Dendritic cell treated with granulocyte-macrophage colony-stimulating factor and Interleukin-4, amounts not matched to agents 40 ng/mL and 50 ng/mL, for 4 days (primary cell): ENCODE results near the gene ROBO1.
"Not testable (repeated sequence)": the region's sequence is repeated elsewhere in the genome, so short reads cannot be mapped to it uniquely, and the experiment has no call there.

Experiments
- H3K27ac Mint-ChIP-seq: one replicate; pipeline ENCODE4 v1.8.0; 2022; ENCODE audit warnings: mild to moderate bottlenecking, mixed read lengths
- H3K27me3 Mint-ChIP-seq: one replicate; pipeline ENCODE4 v1.8.0; 2022; ENCODE audit warnings: mild to moderate bottlenecking, mixed read lengths
- H3K36me3 Mint-ChIP-seq: one replicate; pipeline ENCODE4 v1.8.0; 2022; ENCODE audit warnings: low read depth, mixed read lengths
- H3K4me1 Mint-ChIP-seq: one replicate; pipeline ENCODE4 v1.8.0; 2022; ENCODE audit warnings: low read depth, mixed read lengths
- H3K4me3 Mint-ChIP-seq: one replicate; pipeline ENCODE4 v1.8.0; 2022; ENCODE audit warnings: mild to moderate bottlenecking, moderate library complexity, mixed read lengths
- H3K9me3 Mint-ChIP-seq: one replicate; pipeline ENCODE4 v1.8.0; 2022; ENCODE audit warnings: mixed read lengths
- intact Hi-C: fragments of 100-400 bp; cut with micrococcal nuclease; formaldehyde crosslinking; loops from one replicate; pipeline ENCODE4 v1.15.0; 2022

The ROBO1 gene

DNA sequence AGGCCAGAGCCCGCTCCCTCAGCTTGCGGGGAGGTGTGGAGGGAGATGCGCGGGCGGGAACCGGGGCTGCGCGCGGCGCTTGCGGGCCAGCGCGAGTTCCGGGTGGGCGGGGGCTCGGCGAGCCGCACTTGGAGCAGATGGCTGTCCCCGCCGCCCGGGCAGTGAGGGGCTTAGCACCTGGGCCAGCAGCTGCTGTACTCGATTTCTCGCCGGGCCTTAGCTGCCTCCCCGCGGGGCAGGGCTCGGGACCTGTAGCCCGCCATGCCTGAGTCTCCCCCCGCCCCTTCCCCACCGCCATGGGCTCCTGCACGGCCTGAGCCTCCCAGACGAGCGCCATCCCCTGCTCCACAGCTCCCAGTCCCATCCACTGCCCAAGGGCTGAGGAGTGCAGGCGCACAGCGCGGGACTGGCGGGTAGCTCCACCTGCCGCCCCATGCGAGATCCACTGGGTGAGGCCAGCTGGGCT, 265.5 kb downstream of the ROBO1 start:
- H3K4me1 Mint-ChIP-seq, H3K4me3 Mint-ChIP-seq, intact Hi-C loops, H3K27ac Mint-ChIP-seq, H3K36me3 Mint-ChIP-seq, H3K27me3 Mint-ChIP-seq, H3K9me3 Mint-ChIP-seq: not testable (repeated sequence)

GRCh38 chr3:79497447-79498111, 270.2 kb downstream of the ROBO1 start:
- H3K9me3 Mint-ChIP-seq = no peaks in the 10 kb centered on the region

GRCh38 chr3:79491029-79491641, 276.7 kb downstream of the ROBO1 start:
- intact Hi-C loops = no loop called here
- H3K27ac Mint-ChIP-seq = no peak overlapping the region

More at GRCh38 chr3:79497447-79498111, 270.2 kb downstream of the ROBO1 start:
- H3K4me3 Mint-ChIP-seq = no peak overlapping the region
- H3K36me3 Mint-ChIP-seq = no peaks in the 10 kb centered on the region
- intact Hi-C loops = no loop called here
- H3K27ac Mint-ChIP-seq = no peak overlapping the region
- no peaks in the 10 kb centered on the region for H3K4me1 Mint-ChIP-seq
- no peaks in the 10 kb centered on the region for H3K27me3 Mint-ChIP-seq

DNA sequence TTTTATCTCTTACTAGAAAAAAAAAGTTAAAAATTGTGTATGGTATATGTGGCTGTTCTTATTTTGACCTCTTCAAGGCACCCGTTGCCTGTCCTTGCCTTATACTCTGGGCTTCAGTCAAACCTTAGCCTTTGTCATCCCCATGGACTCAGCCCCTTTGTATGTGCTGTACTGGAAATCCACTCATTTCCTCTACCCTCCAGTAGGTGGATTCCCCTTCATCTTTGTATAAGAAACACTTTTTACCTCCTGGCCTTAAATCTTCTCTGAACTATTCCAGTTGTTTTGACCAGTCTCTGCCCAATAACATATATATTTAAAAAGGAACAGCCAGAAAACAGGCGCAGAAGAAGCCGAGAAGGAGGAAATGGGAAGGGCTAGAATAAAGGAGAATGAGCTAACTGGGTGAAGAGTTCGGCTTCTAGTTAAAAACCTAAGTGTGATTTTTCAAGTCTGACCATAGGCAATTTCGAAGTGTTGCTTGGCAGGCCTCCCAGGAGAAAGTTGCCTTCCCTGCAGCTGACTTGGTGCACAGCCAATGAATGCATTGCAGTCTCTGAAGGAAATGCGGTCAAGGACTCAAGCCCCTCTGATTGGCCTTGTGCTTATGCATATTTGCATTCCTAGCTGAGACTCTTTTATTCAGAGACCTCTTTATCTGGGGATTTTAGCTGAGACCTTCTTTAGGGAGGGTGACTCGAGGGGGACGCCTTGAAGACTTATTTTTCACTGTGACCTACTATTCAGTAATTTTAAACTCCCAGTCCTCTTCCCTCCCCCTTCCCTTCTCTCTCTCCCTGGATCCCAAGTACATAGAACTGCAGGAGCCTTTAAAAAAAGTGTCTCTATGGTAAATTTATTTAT, 277.4 kb downstream of the ROBO1 start:
- intact Hi-C loops = no loop called here
- Mint-ChIP-seq H3K27me3 (no peaks in the 10 kb centered on the region), H3K9me3 (no peaks in the 10 kb centered on the region), H3K4me1 (no peaks in the 10 kb centered on the region), H3K27ac (no peak overlapping the region), H3K4me3 (no peak overlapping the region), H3K36me3 (no peaks in the 10 kb centered on the region)

More at GRCh38 chr3:79491029-79491641, 276.7 kb downstream of the ROBO1 start:
- no peaks in the 10 kb centered on the region for H3K36me3 Mint-ChIP-seq
- no peaks in the 10 kb centered on the region for H3K4me1 Mint-ChIP-seq
- no peaks in the 10 kb centered on the region for H3K27me3 Mint-ChIP-seq
- no peaks in the 10 kb centered on the region for H3K9me3 Mint-ChIP-seq
- H3K4me3 Mint-ChIP-seq = no peak overlapping the region

GRCh38 chr3:79488407-79488806, 279.4 kb downstream of the ROBO1 start:
- H3K4me3 Mint-ChIP-seq = no peak overlapping the region
- H3K9me3 Mint-ChIP-seq = no peaks in the 10 kb centered on the region
- no peaks in the 10 kb centered on the region for H3K36me3 Mint-ChIP-seq
- no peaks in the 10 kb centered on the region for H3K27me3 Mint-ChIP-seq
- no peak overlapping the region for H3K27ac Mint-ChIP-seq
- H3K4me1 Mint-ChIP-seq = no peaks in the 10 kb centered on the region
- intact Hi-C loops = no loop called here

GRCh38 chr3:79480746-79481145, 287.1 kb downstream of the ROBO1 start:
- H3K4me1 Mint-ChIP-seq = no peaks in the 10 kb centered on the region
- no peak overlapping the region for H3K4me3 Mint-ChIP-seq
- no peaks in the 10 kb centered on the region for H3K27me3 Mint-ChIP-seq
- intact Hi-C loops = no loop called here
- no peaks in the 10 kb centered on the region for H3K36me3 Mint-ChIP-seq
- H3K27ac Mint-ChIP-seq = no peak overlapping the region
- no peaks in the 10 kb centered on the region for H3K9me3 Mint-ChIP-seq

DNA sequence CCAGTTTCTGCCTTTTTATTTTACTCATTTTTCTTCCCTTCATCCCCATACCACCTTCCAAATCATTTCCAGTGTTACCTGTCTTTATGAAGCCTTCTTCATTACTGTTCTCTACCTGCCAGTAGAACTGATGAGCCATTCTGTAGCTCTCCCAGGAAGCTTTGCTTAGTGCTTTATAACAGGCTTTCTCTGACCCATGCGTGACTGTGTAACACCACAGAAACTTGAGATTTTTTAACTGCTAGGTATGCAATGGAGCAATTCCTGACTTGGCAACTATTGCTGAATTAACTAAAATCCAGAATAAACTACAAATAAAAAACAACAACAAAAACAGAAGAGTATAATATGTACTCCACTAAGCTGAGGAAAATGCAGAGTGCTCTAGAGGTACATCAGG, 289.2 kb downstream of the ROBO1 start:
- intact Hi-C loops = no loop called here

GRCh38 chr3:79477242-79477641, 290.6 kb downstream of the ROBO1 start:
- Mint-ChIP-seq H3K9me3 (no peaks in the 10 kb centered on the region), H3K36me3 (no peaks in the 10 kb centered on the region), H3K4me1 (no peaks in the 10 kb centered on the region), H3K27me3 (no peaks in the 10 kb centered on the region), H3K4me3 (no peak overlapping the region), H3K27ac (no peak overlapping the region)
- intact Hi-C loops = no loop called here

More for the DNA sequence above, 289.2 kb downstream of the ROBO1 start:
- Mint-ChIP-seq H3K9me3 (no peaks in the 10 kb centered on the region), H3K4me3 (no peak overlapping the region), H3K36me3 (no peaks in the 10 kb centered on the region), H3K4me1 (no peaks in the 10 kb centered on the region), H3K27ac (no peak overlapping the region), H3K27me3 (no peaks in the 10 kb centered on the region)

DNA sequence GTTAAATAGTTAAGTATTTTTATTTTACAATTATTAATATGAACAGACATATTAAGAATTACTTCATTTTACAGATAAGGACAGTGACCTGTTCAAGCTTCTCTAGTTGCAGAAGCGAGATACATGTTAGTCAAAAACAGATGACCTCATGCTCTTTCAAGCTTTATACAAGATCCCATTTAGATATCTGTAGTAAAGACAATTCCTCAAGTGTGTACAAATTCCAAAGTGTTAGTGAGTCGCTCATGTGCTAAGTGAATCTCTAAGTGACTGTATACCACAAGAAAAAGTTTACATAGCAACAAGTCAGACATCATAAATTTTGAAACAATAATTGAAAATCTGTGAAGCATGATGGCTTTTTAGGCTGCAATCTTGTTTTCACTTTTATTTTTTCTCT, 293.8 kb downstream of the ROBO1 start:
- Mint-ChIP-seq H3K36me3 (no peaks in the 10 kb centered on the region), H3K27me3 (no peaks in the 10 kb centered on the region), H3K27ac (no peak overlapping the region), H3K4me3 (no peak overlapping the region), H3K4me1 (no peaks in the 10 kb centered on the region), H3K9me3 (peaks cover 4% of the 10 kb centered on the region)
- intact Hi-C loops = no loop called here

DNA sequence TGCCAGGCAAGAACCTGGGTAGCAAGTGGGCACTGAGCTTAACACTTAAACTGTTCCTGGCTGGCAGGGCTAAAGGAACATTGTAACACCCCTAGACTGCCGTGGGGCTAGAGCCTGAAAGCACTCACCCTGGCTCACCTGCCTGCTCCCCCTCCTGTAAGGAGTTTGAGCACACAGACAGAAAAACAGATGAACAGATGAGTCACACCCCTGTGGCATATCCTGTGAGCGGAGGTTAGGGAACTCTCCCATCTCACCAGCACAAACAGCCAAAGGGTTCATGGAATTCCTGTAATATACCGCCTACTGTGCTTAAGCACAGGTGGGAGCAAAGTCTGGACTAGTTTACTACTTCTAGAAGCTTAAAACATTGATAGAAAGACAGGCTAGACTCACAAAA, 300.1 kb downstream of the ROBO1 start:
- Mint-ChIP-seq H3K4me3 (no peak overlapping the region), H3K27ac (no peak overlapping the region), H3K36me3 (no peaks in the 10 kb centered on the region), H3K4me1 (no peaks in the 10 kb centered on the region), H3K27me3 (no peaks in the 10 kb centered on the region), H3K9me3 (peaks cover 9% of the 10 kb centered on the region)
- intact Hi-C loops = no loop called here

DNA sequence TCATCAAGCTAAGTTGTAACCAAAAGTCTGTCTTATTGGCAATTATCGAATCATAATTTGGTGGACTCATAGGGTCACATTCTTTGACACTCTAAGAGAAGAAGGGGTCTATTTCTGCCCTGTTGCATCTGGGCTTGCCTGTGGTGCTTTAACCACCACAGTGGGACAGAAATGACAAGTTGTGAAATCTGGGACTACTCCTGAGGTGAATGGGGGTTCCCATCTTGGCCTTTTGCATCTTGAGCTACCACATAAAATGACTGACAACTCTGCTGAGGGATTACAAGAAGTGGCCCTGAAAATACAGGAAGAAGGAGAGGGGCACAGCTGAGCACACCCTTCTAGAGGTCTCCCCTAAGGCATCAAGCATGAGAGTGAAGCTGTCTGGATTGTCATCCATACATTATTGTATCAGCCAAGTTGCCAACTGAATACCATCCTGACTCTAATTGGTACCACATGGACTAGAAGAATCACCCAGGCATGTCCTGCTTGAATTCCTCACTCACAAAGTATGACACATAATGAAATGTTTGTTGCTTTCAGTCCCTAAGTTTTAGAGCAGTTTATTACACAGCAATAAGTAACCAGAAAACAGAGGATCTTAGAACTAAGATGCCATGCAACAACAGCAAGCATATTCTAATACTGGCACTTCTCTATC, 306.5 kb downstream of the ROBO1 start:
- no peaks in the 10 kb centered on the region for H3K27me3 Mint-ChIP-seq
- H3K9me3 Mint-ChIP-seq = no peaks in the 10 kb centered on the region
- H3K27ac Mint-ChIP-seq = no peak overlapping the region
- no peaks in the 10 kb centered on the region for H3K4me1 Mint-ChIP-seq
- intact Hi-C loops = no loop called here
- no peaks in the 10 kb centered on the region for H3K36me3 Mint-ChIP-seq
- H3K4me3 Mint-ChIP-seq = no peak overlapping the region

GRCh38 chr3:79453600-79453999, 314.2 kb downstream of the ROBO1 start:
- intact Hi-C loops = no loop called here
- Mint-ChIP-seq H3K36me3 (no peaks in the 10 kb centered on the region), H3K4me1 (no peaks in the 10 kb centered on the region), H3K4me3 (no peak overlapping the region), H3K9me3 (no peaks in the 10 kb centered on the region), H3K27me3 (no peaks in the 10 kb centered on the region), H3K27ac (no peak overlapping the region)

DNA sequence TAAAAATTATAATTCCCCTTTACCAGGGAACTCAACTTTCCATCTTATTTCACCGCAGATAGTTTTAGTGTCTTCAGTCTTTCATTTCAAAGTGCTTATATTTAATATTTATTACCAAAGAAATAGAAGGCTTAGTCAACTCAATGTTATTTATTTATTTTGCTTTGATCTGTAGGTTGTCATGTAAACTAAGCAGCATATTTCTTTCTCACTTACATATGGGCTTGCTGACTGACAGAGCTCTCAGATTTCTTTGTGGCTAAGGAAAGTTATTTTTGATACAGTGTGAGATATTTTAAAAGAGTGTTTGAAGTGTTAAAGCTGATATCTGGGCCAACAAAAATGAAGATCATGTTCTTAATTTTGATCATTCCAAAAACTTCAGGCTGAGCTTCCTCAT, 331.4 kb downstream of the ROBO1 start:
- H3K27ac Mint-ChIP-seq = no peak overlapping the region
- no peaks in the 10 kb centered on the region for H3K27me3 Mint-ChIP-seq
- no peak overlapping the region for H3K4me3 Mint-ChIP-seq
- H3K36me3 Mint-ChIP-seq = no peaks in the 10 kb centered on the region
- intact Hi-C loops = no loop called here
- H3K9me3 Mint-ChIP-seq = no peaks in the 10 kb centered on the region
- H3K4me1 Mint-ChIP-seq = no peaks in the 10 kb centered on the region

DNA sequence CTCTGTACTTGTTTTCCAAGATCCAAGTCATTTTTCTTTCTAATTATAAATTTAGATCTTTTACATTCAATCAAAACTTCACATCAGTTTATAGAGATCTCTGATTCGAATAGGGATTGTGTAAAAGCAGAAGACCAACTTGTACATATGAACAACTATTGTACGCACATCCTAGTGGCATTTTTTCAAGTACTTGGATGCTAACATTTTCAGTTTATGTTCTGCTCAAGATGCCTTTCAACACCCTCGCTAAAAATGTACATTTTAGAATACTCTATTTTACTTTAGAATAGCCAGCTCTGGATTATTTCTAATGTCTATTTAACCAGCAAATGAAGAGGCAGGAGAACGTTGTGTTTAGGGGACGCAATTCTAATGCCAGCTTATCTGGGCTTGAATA, 340.7 kb downstream of the ROBO1 start:
- no peaks in the 10 kb centered on the region for H3K27me3 Mint-ChIP-seq
- intact Hi-C loops = no loop called here
- no peaks in the 10 kb centered on the region for H3K36me3 Mint-ChIP-seq
- no peak overlapping the region for H3K27ac Mint-ChIP-seq
- no peaks in the 10 kb centered on the region for H3K4me1 Mint-ChIP-seq
- no peak overlapping the region for H3K4me3 Mint-ChIP-seq
- H3K9me3 Mint-ChIP-seq = no peaks in the 10 kb centered on the region
